Lung (tissue), 12 donors: ENCODE measurements around the gene NKAIN2. TPM values are rescaled to one million over a fixed set of nuclear protein-coding genes. Genes with fewer than 3 reads are reported as not detected.

ENCODE experiments used
- ATAC-seq: fragments of 200-7000 bp; cut with Tn5 transposase; one replicate; pipeline ENCODE4 v1.9.1; 2020; ENCODE audit warnings: moderate number of reproducible peaks; ENCODE audit not compliant: insufficient read depth, low FRiP score
- DNase-seq, 3 donors: peaks; one replicate each; pipeline ENCODE4 v3.0.0-alpha.2; 2013 to 2017
- H3K27ac ChIP-seq, 2 donors: one replicate each; pipeline ENCODE4 v1.5.1; 2013; ENCODE audit warnings: mild to moderate bottlenecking in 2 of 2, moderate library complexity in 2 of 2, control low read depth in 1 of 2, inconsistent platforms in 1 of 2, low read depth in 1 of 2, low read length in 1 of 2
- H3K27me3 ChIP-seq, 3 donors: one replicate each; pipeline ENCODE4 v1.5.1; 2013; ENCODE audit warnings: low read length in 2 of 3; ENCODE audit not compliant: control insufficient read depth in 3 of 3, insufficient read depth in 3 of 3
- H3K36me3 ChIP-seq, 4 donors: one replicate each; pipeline ENCODE4 v1.5.1; 2013; ENCODE audit warnings: low read length in 4 of 4, mild to moderate bottlenecking in 1 of 4, moderate library complexity in 1 of 4; ENCODE audit not compliant: control insufficient read depth in 4 of 4, insufficient read depth in 4 of 4
- H3K4me1 ChIP-seq, 5 donors: one replicate each; pipeline ENCODE4 v1.5.1; 2013; ENCODE audit warnings: low read length in 5 of 5, mild to moderate bottlenecking in 2 of 5, moderate library complexity in 1 of 5; ENCODE audit not compliant: control insufficient read depth in 5 of 5, insufficient read depth in 5 of 5
- H3K4me3 ChIP-seq: one replicate; pipeline ENCODE4 v1.5.1; 2013; ENCODE audit warnings: mild to moderate bottlenecking, control low read depth, moderate library complexity
- H3K9ac ChIP-seq, 2 donors: one replicate each; pipeline ENCODE4 v1.5.1; 2013; ENCODE audit warnings: low read length in 2 of 2, control low read depth in 1 of 2; ENCODE audit not compliant: insufficient read depth in 1 of 2
- H3K9me3 ChIP-seq, 4 donors: one replicate each; pipeline ENCODE4 v1.5.1; 2013; ENCODE audit warnings: low read length in 3 of 4, mild to moderate bottlenecking in 1 of 4, moderate library complexity in 1 of 4; ENCODE audit not compliant: control insufficient read depth in 4 of 4, insufficient read depth in 3 of 4
- CTCF ChIP-seq: IDR thresholded peaks from 2 replicates; pipeline ENCODE4 v1.5.1; 2012; ENCODE audit warnings: mild to moderate bottlenecking; ENCODE audit errors: control extremely low read depth, extremely low read depth
- whole genome bisulfite sequencing, 2 donors: extraction: QIAGEN DNeasy Blood & Tissue Kit; methylation state at CpG; one replicate each; pipeline ENCODE4 v1.1.7; 2013; 5-methylcytosine and 5-hydroxymethylcytosine counted together
- polyA plus RNA-seq, 2 donors: library from polyadenylated mRNA; stranded (reverse); fragments of 200-250 nt; gene quantifications; one replicate each; pipeline ENCODE4 v1.2.1, GENCODE V29; 2013
- total RNA-seq, 2 donors: library from RNA; depleted of rRNA in 1 of 2; stranded (reverse); fragments of >200 nt in 1 of 2; gene quantifications; one replicate each; pipeline ENCODE4 v1.2.1, GENCODE V29; 2014 to 2021
- donor health status: control.
- donor health status: control.
- donor health status: Bipolar disorder and iron deficiency.
- donor health status: healthy.
- donor health status: DM: yes; HTN: yes; CAD: no.

The NKAIN2 gene
- total and polyA plus RNA-seq, 4 donors, result 0.01 to 4.4 TPM; not detected in 2

- H3K9ac ChIP-seq, result no peak overlapping the region
- DNase-seq (peak in 2 of 3 donors; percentile 62 to 74), ATAC-seq (no peak)
- H3K36me3 ChIP-seq, result no peaks in the 10 kb centered on the region
- no peaks in the 10 kb centered on the region for H3K27me3 ChIP-seq
- H3K4me3 ChIP-seq, result no peak overlapping the region
- H3K9me3 ChIP-seq, result no peaks in the 10 kb centered on the region
- 69 to 82% methylated on average over 3 of the region's 3 CpGs for WGBS, 2 donors
- TF ChIP-seq CTCF, result no peak
- H3K27ac ChIP-seq, result no peak overlapping the region
- peaks cover 0 to 6% (median 0%) of the 10 kb centered on the region in 5 donors for H3K4me1 ChIP-seq
Observed at GRCh38 chr6:124445581-124445980, 641.9 kb downstream of the NKAIN2 start.

- DNase-seq (no peak), ATAC-seq (no peak)
- H3K4me3 ChIP-seq, result no peak overlapping the region
- no peak overlapping the region for H3K9ac ChIP-seq
- no peaks in the 10 kb centered on the region for H3K27me3 ChIP-seq
- WGBS, 2 donors, result 28 to 50% methylated on average over 3 of the region's 3 CpGs
- H3K4me1 ChIP-seq, result peaks cover 0 to 6% (median 0%) of the 10 kb centered on the region in 5 donors
- no peaks in the 10 kb centered on the region for H3K9me3 ChIP-seq
- TF ChIP-seq CTCF, result no peak
- no peak overlapping the region for H3K27ac ChIP-seq
- H3K36me3 ChIP-seq, result no peaks in the 10 kb centered on the region
Observed at GRCh38 chr6:124446961-124447360, 643.3 kb downstream of the NKAIN2 start.

- no peaks in the 10 kb centered on the region for H3K36me3 ChIP-seq
Observed at GRCh38 chr6:124459268-124459667, 655.6 kb downstream of the NKAIN2 start.

More at GRCh38 chr6:124459268-124459667, 655.6 kb downstream of the NKAIN2 start:
- Histone ChIP-seq H3K4me1 (no peaks in the 10 kb centered on the region), H3K9ac (no peak overlapping the region), H3K27me3 (no peaks in the 10 kb centered on the region), H3K9me3 (no peaks in the 10 kb centered on the region), H3K4me3 (no peak overlapping the region), H3K27ac (no peak overlapping the region)
- TF ChIP-seq CTCF, result no peak
- ATAC-seq, result no peak
- WGBS, 2 donors, result 91 to 92% methylated on average over 2 of the region's 2 CpGs
- no peak for DNase-seq
